ENCODE data around the gene TUBA1A.
A peak's percentile ranks its signal among the peaks of the same experiment; 100 is the strongest.
"Not testable (repeated sequence)": the region's sequence is repeated elsewhere in the genome, so short reads cannot be mapped to it uniquely, and the experiment has no call there.

TUBA1A gene

DNA sequence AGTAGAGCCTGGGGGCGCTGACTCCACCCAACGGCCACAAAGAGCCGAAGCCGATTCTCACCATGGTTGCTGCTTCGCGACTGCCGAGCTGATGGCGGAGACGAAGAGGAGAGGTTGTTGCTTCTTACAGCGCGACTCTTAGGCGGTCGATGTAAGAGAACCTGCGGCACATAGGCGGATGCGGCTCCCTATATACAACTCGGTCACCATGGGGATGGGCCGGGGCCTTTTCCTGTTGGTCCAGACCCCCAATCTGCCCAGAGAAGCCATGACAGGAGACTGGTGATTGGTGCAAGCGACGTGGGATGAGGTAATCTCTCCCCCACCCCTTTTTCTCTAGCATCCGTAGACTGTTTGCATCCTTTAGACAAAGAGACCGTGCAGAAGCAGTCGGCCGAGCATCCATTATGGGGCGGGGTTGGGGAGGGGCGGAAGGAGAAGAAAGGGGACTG, at the start of gene TUBA1A:
TUBA1A (minus strand) TSS at position 165 of the 452 bp plus-strand sequence; CDS start at position 64, 101 bp downstream.
- DNase-seq (ENCODE audit: low read depth): peak; percentile 99

DNA sequence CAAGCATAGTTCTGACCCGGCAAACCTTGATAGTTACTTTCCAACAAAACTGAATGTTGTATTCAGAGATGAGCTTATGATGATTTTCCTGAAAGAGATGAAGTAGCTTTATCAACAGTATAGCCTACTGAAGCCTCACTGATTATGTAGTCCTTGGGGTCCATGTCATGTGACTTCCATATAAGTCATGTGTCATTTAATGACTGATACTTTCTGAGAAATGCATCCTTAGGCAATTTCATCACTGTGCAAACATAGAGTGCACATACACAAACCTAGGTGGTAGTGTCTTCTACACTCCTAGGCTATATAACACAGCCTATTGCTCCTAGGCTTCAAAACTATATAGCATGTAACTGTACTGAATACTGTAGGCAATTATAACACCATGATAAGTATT, 47.5 kb upstream of the TUBA1A start:
- DNase-seq (ENCODE audit: low read depth): no peak

DNA sequence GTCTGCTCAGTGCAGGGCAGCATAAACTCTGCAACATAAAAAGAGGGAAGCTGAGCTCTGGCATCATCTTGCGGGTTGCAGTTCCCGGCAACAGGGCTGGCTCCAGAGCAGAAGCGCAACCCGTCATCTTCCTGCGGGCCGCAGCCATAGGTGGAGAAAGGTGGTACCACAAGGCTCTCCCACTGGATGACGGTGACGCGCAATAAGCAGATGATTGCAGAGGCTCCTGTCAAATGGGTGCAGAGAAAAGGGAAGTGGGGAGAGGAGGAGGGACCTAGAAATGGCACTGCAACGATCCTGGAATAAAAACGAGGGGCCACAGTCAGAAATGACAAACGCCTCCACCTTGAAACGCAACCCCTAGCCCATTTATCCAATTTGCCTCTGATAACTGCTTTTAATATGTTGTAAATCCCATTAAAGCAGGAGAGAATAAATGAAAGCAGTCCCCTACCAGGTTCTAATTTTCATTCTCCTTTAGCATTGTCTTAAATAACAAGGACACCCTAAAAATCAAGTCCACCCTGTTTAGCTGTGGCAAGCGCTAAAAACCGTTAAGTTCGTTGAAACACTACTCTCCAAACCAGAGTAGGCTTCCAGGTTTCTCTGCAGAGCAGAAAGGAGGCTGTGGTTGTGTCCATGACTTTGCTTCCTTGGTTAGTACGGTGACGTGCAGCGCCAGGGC, 45.1 kb upstream of the TUBA1A start:
- DNase-seq (ENCODE audit: low read depth): no peak

DNA sequence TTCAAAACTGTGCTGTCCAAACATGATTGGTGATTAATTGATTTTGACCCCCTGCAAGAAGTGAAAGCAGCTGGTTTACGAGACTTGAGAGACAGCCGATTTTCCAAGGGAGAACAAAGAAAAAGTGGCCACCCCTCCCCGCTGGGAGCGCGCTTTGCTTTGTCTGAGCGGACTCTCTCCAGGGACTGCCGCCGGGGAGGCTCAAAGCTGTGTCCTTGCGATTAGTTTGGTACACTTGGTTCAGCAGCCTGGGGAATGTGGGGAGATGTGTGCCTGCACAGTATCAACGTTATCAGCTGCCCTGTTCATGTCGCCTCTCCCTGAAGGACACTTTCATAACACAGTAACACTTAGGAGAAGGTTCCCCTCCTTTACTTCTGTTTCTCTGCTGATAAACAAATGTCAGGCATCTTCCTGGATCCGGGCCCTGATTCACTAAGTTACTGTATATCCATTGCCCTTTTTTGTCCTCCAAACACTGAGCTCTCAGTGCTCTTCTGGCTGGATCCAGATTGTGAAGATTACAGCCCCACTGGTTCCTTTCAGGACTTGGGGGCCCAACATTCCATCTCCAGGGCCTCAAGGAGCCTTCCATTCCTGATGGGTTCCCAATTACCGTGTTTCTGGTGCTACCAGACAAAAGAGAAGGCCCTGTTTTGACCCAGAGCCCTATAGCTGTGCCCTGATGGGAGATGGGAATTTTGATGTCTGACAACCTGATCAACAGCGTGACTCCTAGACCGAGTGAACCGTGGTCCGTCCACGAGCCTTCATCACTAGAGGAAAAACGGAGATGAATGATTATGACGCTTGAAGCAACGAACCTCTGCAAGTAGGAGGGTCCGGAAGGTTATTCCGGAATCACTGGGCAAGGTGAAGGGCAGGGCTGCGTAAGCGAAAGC, 44.3 kb upstream of the TUBA1A start:
- DNase-seq (ENCODE audit: low read depth): no peak

DNA sequence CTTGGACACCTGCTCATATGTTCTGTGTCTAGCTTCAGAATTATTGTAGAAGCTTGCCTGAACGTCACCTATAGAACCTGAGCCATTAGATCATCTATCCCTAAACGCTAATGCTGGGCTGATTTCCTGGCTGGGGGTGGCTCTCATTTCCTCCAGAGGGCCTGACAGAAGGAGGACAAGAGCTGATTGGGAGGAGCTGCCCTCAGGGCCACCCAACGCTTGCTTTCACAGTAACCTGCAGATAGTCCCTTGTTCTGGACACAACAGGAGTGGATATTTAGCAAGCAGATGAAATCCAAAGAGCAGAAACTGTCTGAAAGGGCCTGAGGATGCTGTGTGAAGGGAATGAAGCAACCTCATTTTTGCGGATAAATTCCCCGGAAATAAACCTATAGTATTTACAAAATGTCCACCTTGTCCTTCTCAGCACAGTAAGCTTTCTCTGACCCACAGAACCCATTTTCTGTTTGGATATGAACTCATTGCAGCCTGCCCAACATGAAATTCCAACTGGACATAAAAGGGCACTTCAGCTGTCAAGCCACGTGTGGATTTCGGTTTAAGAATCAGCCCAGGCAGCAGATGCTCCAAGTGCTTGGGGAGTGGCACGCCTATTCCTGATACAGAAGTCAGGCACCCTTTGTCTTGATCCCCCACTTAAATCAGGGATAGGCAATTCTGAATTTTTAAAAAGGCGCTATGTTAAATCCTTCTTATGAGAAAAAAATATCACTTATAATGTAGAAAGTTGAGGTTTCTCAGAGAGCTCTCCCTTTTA, 43.2 kb upstream of the TUBA1A start:
- no peak for DNase-seq (ENCODE audit: low read depth)

DNA sequence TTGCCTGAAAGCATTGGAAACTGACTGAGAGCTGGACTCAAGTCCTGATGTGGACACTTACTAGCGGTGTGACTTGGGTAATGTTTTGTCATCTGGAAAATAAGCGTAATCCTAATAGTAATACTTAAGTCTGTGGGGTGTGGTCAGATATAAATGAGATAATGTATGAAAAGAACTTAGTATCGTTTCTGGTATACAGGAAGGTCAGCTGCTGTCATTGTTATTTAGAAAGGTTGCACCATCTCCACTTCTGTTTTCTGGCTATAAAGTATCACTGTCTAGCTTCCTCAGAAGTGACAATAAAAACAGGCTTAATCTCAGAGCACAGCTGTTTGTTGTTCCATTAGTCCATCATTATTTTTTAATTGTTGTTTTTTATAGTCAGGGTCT, 41.9 kb upstream of the TUBA1A start:
- DNase-seq (ENCODE audit: low read depth): no peak

DNA sequence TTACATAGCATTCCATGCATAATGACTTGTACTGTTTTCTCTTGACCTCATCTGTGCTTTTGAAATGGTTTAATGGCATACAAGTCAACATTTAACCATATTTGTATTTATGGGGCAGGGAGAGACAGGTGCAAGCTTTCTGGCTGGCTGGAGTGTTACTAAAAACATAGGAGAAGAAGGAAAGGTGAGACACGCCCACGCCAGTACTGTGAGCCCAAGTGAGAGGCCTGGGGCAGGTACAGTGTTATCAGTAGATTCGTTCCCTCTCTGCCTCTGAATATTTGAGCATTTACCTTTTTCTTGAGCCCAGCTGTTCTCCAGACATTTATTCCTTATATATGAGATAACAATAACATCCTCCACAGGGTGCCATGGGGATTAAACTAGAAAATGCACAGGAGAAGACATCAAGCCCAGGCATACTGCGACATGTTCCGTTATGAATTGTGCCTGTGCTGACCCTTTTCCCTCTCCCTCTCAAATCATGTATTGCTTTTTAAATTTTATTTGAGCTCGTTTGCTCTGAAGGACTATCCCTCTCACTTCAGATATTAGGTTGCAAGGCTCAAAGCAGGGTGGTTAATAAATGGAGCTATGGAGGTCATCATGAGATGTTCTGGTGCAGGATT, 41.4 kb upstream of the TUBA1A start:
- no peak for DNase-seq (ENCODE audit: low read depth)

DNA sequence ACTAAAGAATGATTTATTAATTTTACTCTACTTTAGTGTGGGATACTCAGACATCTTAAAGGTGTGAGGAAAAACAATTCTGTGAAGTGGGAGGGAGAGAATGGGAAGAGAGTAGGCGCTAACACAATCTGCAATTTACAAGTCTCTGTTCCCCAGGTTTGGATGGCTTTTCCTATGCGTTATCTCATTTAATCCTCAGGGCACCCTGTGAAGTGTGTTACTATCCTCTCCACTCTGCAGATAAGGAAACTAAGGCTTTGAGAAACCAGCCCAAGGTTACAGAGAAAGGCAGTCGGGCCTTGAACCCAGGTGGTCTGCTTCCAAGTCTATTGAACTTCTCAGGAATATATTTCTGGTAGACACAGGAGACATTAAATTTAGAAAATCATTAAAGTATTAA, 39.8 kb upstream of the TUBA1A start:
- DNase-seq (ENCODE audit: low read depth): no peak

DNA sequence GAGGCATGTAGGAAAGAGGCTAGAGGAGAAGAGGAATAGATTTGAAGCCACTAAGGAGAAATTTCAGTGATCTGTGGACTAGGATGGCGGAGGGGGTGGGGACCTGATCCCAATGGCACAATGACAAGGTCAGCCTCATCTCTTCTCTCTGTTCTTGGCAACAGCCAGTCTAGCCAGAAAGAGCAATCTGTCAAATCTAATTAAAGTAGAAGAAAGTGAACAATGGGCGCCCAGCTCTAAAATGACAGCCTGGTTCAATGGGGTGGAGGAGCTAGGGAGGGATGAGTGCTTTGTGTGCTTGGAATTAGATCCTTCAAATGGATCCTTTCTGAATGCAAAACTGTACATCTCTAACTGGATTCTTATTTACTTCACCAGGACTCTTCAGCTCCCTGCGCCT, 38.8 kb upstream of the TUBA1A start:
- no peak for DNase-seq (ENCODE audit: low read depth)

DNA sequence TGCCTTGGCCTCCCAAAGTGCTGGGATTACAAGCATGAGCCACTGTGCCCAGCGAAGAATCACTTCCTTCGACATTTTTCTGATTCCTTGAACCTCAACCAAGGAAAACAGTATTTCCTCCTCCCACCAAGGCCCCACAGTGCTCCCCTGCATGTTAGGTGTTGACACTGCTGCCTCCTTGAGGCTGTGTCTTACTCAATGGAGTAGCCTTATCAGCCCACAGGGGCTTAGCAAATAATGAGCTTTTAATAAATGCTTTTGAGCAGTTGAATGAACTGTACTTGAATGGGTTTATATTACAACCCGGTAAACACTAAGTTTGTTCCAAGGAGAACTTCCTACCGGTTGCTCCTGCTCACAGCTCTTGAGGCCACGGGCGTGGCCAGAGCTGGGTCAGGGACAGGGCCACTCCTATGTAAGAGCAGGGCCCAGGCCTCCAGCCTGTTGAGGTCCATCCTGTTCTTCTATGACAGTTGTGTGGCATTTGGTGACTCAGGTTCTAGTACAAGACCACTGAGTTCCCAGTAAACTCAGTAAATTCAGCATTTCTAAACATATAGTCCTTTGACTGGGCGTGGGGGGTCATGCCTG, 36.8 kb upstream of the TUBA1A start:
- DNase-seq (ENCODE audit: low read depth): peak; percentile 47

DNA sequence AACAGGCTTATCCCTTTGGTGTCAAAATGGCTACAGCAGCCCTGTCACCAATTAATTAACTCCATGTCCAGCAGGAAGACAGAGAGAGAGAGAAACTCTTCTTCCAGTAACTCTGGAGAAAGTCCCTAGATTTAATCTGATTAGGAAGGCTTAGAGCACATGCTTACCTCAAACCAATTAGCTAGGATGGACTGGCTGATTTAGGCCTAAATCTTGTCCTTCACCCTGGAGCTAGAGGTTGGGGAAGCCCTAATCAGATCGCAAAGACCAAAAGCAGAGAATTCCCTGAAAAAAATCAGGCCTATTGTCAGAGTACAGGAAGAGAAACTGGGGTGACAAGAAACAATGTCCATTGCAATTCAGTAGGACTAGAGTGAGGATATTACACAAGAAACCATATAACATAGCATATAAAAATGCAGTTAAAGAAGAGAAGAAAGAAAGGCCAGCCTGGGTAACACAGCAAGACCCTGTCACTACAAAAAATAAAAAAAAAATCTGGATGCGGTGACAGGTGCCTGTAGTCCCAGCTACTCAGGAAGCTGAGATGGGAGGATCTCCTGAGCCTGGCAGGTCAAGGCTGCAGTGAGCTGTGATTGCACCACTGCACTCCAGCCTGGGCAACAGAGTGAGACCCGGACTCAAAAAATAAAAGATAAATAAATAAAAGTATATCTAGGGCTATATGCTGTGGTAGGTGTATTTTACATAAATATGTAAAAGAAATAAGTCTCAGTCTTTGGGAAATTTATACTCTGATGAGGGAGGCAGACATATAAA, 34.9 kb upstream of the TUBA1A start:
- DNase-seq (ENCODE audit: low read depth): no peak

DNA sequence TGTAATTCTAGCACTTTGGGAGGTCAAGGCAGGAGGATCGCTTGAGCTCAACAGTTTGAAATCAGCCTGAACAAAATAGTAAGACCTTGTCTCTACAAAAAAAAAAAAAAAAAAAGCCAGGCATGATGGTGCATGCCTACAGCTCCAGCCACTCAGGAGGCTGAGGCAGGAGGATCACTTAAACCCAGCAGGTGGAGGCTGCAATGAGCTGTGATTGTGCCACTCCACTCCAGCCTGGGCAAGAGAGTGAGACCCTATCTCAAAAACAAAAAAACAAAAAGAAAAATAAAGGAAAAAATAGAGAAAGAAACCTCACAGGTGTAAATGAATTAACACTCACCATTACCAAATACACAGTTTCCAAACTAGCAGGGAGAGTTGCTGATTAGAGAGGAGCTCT, 34.2 kb upstream of the TUBA1A start:
- no peak for DNase-seq (ENCODE audit: low read depth)

DNA sequence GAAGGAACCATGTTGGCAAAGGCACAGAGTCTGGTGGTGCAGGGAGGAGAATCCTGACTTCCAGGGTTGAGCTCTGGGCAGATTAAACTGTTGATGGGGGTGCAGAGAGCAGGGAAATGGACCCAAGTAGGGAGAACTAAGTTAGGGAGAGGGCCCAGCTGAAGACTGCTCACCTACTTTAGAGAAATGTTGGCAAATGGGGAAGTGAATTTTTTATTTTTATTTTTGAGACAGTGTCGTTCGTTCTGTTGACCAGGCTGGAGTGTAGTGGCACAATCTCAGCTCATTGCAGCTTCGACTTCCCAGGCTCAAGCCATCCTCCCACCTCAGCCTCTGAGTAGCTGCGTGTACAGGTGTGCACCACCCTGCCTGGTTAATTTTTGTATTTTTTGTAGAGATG, 32.1 kb upstream of the TUBA1A start:
- DNase-seq (ENCODE audit: low read depth): no peak

DNA sequence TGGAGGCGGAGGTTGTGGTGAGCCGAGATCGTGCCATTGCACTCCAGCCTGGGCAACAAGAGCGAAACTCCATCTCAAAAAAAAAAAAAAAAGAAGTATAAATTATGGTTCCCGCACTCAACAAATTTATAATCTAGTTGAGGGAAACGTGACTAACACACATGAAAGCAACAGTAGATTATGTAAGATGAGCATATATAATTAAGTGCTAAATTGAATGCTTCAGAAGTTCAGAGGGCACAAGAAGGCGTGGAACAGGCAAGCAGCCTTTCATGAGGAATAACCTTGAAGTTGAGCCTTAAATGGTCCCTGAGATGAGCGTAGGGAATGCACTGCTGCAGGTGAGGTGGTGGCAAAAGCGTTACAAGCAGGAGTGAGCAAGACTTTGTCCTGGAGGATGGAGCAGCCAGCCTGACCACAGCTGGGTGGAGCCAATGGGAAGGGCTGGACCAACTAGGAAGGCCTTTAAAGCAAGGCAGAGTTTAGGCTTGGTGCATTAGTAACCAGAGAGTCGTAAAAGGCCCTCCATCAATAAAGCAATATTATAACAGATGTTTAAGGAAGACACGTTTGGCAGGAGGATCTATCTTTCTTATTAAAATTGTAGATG, 30.6 kb upstream of the TUBA1A start:
- no peak for DNase-seq (ENCODE audit: low read depth)

DNA sequence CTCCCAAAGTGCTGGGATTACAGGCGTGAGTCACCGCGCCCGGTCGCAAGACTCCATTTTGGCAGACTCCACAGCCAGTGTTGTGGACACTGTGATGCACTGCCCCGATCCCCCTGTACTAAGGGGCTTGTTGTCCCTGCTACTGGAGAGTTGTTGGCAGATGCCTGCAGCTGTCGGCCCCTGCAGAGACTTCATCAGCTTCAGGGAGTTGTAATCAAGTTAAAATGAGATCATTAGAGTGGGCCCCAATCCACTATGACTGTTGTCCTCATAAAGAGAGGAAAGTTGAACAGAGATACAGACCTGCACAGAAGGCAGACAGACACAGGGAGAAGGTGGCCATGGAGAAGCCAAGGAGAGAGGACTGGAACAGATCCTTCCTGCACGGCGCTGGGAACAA, 23.7 kb upstream of the TUBA1A start:
- no peak for DNase-seq (ENCODE audit: low read depth)

DNA sequence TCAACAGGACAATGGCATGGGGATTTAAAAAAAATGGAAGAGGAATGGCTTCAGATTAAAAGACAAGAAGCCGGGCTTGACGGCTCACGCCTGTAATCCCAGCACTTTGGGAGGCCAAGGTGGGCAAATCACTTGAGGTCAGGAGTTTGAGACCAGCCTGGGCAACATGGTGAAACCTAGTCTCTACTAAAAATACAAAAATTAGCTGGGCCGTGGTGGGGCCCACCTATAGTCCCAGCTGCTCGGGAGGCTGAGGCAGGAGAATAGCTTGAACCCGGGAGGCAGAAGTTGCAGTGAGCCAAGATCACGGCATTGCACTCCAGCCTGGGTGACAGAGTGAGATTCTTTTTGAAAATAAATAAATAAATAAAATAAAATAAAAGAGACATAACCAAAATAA, 21.8 kb upstream of the TUBA1A start:
- DNase-seq (ENCODE audit: low read depth): not testable (repeated sequence)

DNA sequence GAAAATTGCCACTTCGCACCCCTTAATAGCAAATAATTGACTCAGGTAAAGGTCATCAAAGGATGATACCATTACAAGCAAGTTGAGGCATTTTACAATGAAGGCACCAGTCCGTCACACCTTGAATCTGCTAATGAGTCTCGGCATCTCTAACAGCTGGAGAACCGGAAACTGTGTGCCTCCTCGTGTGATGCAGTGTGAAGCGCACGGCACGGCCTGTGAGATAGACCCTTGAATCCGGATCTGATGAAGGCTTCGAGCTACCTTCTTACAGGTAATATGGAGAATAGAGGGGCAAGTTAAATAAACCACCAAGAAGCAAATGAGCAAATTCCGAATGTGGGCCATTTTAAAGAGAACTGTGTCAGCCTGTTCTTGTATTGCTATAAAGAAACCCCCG, 19.8 kb upstream of the TUBA1A start:
- DNase-seq (ENCODE audit: low read depth): no peak

DNA sequence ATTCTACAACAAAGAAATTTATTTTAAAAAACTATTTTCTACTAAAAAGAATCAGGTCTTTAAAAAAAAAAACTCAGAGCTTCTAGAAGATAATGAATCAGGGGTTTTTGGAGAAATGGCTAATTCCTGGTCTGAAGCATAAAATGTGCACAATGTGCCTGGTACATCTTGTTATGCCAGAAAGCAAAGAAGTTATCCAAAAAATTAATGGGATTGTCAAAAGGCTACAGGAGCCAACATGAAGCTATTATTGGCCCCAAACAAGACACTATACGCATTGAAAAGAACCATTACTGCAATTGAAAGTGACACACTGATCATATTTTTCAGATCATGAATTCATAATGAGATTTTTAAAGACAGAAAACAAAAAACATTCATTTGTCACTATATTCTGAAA, 19.3 kb upstream of the TUBA1A start:
- DNase-seq (ENCODE audit: low read depth): no peak

DNA sequence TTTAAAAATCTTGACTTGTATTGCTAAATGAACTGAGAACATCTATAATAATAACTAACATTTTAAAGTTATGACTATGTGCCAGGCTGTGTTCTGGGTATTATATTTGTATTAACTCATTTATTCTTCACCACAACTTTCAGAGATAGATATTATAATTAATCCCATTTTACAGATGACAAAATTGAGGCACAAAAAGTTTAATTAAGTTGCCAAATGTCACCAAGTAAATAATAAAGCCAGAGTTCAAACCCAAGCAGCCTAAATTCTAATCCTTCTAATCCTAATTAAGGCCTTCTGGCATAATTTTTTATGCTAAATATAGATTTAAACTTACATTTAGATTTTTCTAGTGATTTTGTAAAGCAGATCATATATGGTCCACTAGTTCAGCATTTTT, 17.5 kb upstream of the TUBA1A start:
- no peak for DNase-seq (ENCODE audit: low read depth)

DNA sequence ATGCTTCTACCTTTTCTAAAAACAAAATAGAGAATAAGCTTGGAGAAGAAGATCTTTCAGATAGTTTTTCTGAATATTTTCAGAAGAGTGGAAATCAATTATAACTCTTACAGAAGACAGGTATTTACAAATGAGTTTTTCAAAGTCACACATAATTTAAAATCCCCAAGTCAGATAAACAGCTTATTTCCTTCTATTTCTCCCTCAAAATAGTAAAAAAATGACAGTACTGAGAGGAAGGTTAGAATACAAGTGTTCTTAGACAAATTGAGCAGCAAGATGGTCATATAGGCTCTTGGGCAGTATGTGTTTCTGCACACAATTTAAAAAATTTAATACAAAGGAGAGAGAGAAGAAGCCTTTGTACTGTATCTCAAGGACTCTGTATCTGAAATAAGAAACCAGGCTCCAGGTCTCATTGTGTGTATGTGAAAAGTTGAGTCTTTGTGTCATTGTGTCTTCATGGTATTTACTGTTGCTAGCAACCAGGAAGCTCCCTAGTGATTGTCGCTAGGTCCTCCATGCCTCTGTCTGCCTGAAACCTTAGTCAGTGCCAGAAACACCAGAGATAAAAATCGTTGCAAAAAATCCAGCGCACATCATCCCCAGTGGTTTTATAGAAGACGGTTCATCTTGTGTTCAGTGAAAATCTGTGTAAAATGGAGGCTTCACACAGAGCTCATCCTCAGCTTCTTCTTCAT, 12.9 kb upstream of the TUBA1A start:
- peak; percentile 25 for DNase-seq (ENCODE audit: low read depth)
